Testis (tissue), 2 donors: ENCODE results near the gene ZNF678.
"Not testable (repeated sequence)": the region's sequence is repeated elsewhere in the genome, so short reads cannot be mapped to it uniquely, and the experiment has no call there.

Source experiments
- CTCF ChIP-seq, 3 experiments: fragments of 450-650 bp in 2 of 3; fragments of 200-600 bp in 1 of 3; sonication (generic) in 1 of 3; IDR thresholded peaks; one replicate each; pipeline ENCODE4 v1.5.1; 2016 to 2019; ENCODE audit warnings: antibody characterized with exemption in 3 of 3, mild to moderate bottlenecking in 2 of 3, moderate library complexity in 1 of 3
- POLR2A ChIP-seq: fragments of 450-650 bp; IDR thresholded peaks from one replicate; pipeline ENCODE4 v1.6.1; 2017; ENCODE audit warnings: antibody characterized with exemption, mild to moderate bottlenecking, moderate library complexity

DNA sequence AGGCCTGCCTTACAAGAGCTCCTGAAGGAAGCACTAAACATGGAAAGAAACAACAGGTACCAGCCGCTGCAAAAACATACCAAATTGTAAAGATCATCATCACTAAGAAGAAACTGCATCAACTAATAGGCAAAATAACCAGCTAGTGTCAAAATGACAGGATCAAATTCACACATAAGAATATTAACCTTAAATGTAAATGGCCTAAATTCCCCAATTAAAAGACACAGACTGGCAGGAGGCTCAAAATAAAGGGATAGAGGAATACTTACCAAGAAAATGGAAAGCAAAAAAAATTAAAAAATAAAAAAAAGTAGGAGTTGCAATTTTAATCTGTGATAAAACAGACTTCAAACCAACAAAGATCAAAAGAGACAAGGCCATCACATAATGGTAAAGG lies 11.5 kb upstream of the ZNF678 start:
- not testable (repeated sequence) for TF ChIP-seq CTCF (IDR thresholded peaks at IDR 0.05); POLR2A
